SK-N-SH treated with all-trans-retinoic acid at 6 μM for 48 hours (cell line): ENCODE measurements around the gene MYCBP2.

Source experiments
- ATAC-seq: fragments of 200-7000 bp; cut with Tn5 transposase; 3 replicates; pipeline ENCODE4 v1.9.1; 2020; ENCODE audit warnings: mild to moderate bottlenecking, moderate library complexity
- ARNTL ChIP-seq: fragments of 450-650 bp; formaldehyde crosslinking; IDR thresholded peaks from 2 replicates; pipeline ENCODE4 v1.5.0; 2020; ENCODE audit warnings: low read depth, mild to moderate bottlenecking, moderate library complexity, borderline replicate concordance
- BACH2 ChIP-seq: fragments of 250-450 bp; sonication (Bioruptor Pico); IDR thresholded peaks from 2 replicates; pipeline ENCODE4 v1.9.0; 2021; ENCODE audit warnings: mild to moderate bottlenecking, borderline replicate concordance
- ESRRG ChIP-seq: fragments of 250-450 bp; sonication (Bioruptor Pico); IDR thresholded peaks from 2 replicates; pipeline ENCODE4 v1.6.1; 2021; ENCODE audit warnings: mild to moderate bottlenecking
- GLIS3 ChIP-seq: fragments of 250-450 bp; sonication (Bioruptor Pico); IDR thresholded peaks from 2 replicates; pipeline ENCODE4 v1.5.0; 2020; ENCODE audit warnings: mild to moderate bottlenecking, moderate library complexity
- ISL1 ChIP-seq: fragments of 250-450 bp; sonication (Bioruptor Pico); IDR thresholded peaks from 2 replicates; pipeline ENCODE4 v2.1.2; 2022; ENCODE audit warnings: mild to moderate bottlenecking, moderate library complexity
- OSR1 ChIP-seq: fragments of 250-450 bp; sonication (Bioruptor Pico); IDR thresholded peaks from 2 replicates; pipeline ENCODE4 v1.8.0; 2022; ENCODE audit warnings: moderate library complexity, mild to moderate bottlenecking, inconsistent platforms
- RARB ChIP-seq: fragments of 250-450 bp; sonication (Bioruptor Pico); IDR thresholded peaks from 2 replicates; pipeline ENCODE4 v1.8.0; 2021; ENCODE audit warnings: mild to moderate bottlenecking, moderate library complexity
- SNAI2 ChIP-seq: fragments of 250-450 bp; sonication (Bioruptor Pico); IDR thresholded peaks from 2 replicates; pipeline ENCODE4 v1.5.0; 2020; ENCODE audit warnings: mild to moderate bottlenecking, moderate library complexity
- TOX ChIP-seq: fragments of 250-450 bp; sonication (Bioruptor Pico); IDR thresholded peaks from 2 replicates; pipeline ENCODE4 v1.8.0; 2021; ENCODE audit warnings: mild to moderate bottlenecking, moderate library complexity, borderline replicate concordance
- ZFP3 ChIP-seq: fragments of 250-450 bp; sonication (Bioruptor Pico); IDR thresholded peaks from 2 replicates; pipeline ENCODE4 v1.5.0; 2020; ENCODE audit warnings: mild to moderate bottlenecking, moderate library complexity
- ZFP30 ChIP-seq: fragments of 450-650 bp; formaldehyde crosslinking; IDR thresholded peaks from 2 replicates; pipeline ENCODE4 v1.5.0; 2022; ENCODE audit warnings: mild to moderate bottlenecking, moderate library complexity
- ZNF70 ChIP-seq: fragments of 450-650 bp; formaldehyde crosslinking; IDR thresholded peaks from 2 replicates; pipeline ENCODE4 v1.5.0; 2020; ENCODE audit warnings: mild to moderate bottlenecking, moderate library complexity
- ZNF8 ChIP-seq: fragments of 450-650 bp; formaldehyde crosslinking; IDR thresholded peaks from 2 replicates; pipeline ENCODE4 v1.5.0; 2020; ENCODE audit warnings: mild to moderate bottlenecking, moderate library complexity
- TF ChIP-seq, protein P1 (sequence below): fragments of 250-450 bp; sonication (Bioruptor Pico); IDR thresholded peaks from 2 replicates; pipeline ENCODE4 v1.8.0; 2021; ENCODE audit warnings: low read depth, mild to moderate bottlenecking, moderate library complexity, borderline replicate concordance
- TF ChIP-seq, protein P2 (sequence below): fragments of 250-450 bp; sonication (Bioruptor Pico); IDR thresholded peaks from 2 replicates; pipeline ENCODE4 v1.5.1; 2021; ENCODE audit warnings: mild to moderate bottlenecking, moderate library complexity
- TF ChIP-seq, protein P3 (sequence below): fragments of 250-450 bp; sonication (Bioruptor Pico); IDR thresholded peaks from 2 replicates; pipeline ENCODE4 v1.5.1; 2020; ENCODE audit warnings: low read depth, mild to moderate bottlenecking, moderate library complexity
- TF ChIP-seq, protein P4 (sequence below): fragments of 250-450 bp; sonication (Bioruptor Pico); IDR thresholded peaks from 2 replicates; pipeline ENCODE4 v1.5.0; 2020; ENCODE audit warnings: mild to moderate bottlenecking, moderate library complexity

The MYCBP2 gene

DNA sequence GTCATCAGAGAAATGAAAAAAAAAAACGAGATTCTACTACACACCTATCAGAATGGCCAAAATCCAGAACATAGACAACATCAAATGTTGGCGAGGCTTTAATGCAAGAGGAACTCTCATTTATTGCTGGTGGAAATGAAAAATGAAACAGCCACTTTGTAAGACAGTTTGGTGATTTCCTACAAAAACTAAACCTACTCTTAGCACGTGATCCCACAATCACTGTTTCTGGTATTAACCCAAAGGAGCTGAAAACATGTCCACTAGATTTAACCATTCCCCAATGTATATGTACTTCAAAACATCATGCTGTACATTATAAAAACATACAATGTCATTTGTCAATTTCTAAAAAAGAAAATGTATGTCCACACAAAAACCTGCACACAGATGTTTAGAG is 13.0 kb downstream of the MYCBP2 start:
- ATAC-seq = no peak
- no peak for TF ChIP-seq ZFP3 (CRISPR knock-in tag)
- TF ChIP-seq RARB (CRISPR knock-in tag) = no peak
- TF ChIP-seq ZNF8 = no peak
- TF ChIP-seq, protein P1, sequence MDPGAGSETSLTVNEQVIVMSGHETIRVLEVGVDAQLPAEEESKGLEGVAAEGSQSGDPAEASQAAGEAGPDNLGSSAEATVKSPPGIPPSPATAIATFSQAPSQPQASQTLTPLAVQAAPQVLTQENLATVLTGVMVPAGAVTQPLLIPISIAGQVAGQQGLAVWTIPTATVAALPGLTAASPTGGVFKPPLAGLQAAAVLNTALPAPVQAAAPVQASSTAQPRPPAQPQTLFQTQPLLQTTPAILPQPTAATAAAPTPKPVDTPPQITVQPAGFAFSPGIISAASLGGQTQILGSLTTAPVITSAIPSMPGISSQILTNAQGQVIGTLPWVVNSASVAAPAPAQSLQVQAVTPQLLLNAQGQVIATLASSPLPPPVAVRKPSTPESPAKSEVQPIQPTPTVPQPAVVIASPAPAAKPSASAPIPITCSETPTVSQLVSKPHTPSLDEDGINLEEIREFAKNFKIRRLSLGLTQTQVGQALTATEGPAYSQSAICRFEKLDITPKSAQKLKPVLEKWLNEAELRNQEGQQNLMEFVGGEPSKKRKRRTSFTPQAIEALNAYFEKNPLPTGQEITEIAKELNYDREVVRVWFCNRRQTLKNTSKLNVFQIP (CRISPR knock-in tag) = no peak
- no peak for TF ChIP-seq GLIS3 (CRISPR knock-in tag)
- no peak for TF ChIP-seq ISL1
- TF ChIP-seq, protein P2, sequence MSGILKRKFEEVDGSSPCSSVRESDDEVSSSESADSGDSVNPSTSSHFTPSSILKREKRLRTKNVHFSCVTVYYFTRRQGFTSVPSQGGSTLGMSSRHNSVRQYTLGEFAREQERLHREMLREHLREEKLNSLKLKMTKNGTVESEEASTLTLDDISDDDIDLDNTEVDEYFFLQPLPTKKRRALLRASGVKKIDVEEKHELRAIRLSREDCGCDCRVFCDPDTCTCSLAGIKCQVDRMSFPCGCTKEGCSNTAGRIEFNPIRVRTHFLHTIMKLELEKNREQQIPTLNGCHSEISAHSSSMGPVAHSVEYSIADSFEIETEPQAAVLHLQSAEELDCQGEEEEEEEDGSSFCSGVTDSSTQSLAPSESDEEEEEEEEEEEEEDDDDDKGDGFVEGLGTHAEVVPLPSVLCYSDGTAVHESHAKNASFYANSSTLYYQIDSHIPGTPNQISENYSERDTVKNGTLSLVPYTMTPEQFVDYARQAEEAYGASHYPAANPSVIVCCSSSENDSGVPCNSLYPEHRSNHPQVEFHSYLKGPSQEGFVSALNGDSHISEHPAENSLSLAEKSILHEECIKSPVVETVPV (CRISPR knock-in tag) = no peak
- no peak for TF ChIP-seq ESRRG (CRISPR knock-in tag)
- TF ChIP-seq OSR1 (CRISPR knock-in tag) = no peak

DNA sequence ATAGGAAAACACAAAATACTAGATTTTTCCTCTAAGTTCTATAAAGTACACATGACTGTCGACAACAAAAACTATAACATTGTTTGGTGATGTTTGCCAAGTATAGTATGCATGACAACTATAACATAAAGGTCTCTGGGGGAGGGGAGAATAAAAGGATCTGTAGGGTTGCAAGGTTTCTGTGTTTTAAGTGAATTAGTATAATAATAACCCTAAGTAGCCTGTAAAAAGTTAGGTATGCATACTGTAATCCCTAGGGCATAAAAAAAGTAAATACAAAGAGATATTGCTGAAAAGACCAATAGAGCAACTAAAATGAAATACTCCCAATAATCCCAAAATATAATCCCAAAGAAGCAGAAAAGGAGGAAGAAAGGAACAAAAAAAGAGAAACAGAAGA is 14.6 kb downstream of the MYCBP2 start:
- TF ChIP-seq ZNF8 = no peak
- no peak for ATAC-seq

DNA sequence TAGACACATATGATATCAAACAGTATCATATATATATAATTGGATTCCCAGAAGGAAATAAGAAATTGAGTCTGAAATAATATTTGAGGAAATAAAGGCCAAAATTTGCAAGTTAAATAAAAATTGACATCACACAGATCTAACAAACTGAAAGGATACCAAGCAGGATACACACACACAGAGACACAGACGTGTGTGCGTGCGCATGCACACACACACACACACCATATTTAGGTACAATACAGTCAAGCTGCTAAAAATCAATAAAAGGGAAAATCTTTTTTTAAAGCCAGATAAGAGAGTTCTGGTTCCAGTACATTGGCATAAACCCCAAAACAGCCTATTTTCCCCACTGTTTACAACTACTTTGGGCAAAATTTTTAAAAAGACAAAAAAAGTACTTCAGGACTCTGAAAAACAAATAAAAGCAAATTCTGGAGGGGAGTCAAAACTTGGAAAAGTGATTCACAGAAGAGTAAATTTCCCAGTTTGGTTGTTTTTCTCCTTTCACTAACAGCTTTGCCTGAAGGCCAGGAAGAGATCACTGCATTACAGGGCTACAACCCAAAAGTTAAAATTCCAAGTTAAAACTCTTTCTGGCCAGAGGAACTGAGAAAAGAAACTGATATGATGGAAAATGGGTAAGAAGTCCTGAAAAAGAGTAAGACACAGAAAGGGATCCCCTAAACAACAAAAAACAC is 16.2 kb downstream of the MYCBP2 start:
- TF ChIP-seq ZFP30 (CRISPR knock-in tag) (no peak), BACH2 (CRISPR knock-in tag) (no peak), OSR1 (CRISPR knock-in tag) (no peak), ARNTL (no peak)
- TF ChIP-seq, protein P3, sequence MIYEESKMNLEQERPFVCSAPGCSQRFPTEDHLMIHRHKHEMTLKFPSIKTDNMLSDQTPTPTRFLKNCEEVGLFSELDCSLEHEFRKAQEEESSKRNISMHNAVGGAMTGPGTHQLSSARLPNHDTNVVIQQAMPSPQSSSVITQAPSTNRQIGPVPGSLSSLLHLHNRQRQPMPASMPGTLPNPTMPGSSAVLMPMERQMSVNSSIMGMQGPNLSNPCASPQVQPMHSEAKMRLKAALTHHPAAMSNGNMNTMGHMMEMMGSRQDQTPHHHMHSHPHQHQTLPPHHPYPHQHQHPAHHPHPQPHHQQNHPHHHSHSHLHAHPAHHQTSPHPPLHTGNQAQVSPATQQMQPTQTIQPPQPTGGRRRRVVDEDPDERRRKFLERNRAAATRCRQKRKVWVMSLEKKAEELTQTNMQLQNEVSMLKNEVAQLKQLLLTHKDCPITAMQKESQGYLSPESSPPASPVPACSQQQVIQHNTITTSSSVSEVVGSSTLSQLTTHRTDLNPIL (CRISPR knock-in tag) = no peak
- TF ChIP-seq, protein P1 (CRISPR knock-in tag) = no peak
- TF ChIP-seq, protein P4, sequence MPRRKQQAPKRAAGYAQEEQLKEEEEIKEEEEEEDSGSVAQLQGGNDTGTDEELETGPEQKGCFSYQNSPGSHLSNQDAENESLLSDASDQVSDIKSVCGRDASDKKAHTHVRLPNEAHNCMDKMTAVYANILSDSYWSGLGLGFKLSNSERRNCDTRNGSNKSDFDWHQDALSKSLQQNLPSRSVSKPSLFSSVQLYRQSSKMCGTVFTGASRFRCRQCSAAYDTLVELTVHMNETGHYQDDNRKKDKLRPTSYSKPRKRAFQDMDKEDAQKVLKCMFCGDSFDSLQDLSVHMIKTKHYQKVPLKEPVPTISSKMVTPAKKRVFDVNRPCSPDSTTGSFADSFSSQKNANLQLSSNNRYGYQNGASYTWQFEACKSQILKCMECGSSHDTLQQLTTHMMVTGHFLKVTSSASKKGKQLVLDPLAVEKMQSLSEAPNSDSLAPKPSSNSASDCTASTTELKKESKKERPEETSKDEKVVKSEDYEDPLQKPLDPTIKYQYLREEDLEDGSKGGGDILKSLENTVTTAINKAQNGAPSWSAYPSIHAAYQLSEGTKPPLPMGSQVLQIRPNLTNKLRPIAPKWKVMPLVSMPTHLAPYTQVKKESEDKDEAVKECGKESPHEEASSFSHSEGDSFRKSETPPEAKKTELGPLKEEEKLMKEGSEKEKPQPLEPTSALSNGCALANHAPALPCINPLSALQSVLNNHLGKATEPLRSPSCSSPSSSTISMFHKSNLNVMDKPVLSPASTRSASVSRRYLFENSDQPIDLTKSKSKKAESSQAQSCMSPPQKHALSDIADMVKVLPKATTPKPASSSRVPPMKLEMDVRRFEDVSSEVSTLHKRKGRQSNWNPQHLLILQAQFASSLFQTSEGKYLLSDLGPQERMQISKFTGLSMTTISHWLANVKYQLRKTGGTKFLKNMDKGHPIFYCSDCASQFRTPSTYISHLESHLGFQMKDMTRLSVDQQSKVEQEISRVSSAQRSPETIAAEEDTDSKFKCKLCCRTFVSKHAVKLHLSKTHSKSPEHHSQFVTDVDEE = no peak
- no peak for ATAC-seq

DNA sequence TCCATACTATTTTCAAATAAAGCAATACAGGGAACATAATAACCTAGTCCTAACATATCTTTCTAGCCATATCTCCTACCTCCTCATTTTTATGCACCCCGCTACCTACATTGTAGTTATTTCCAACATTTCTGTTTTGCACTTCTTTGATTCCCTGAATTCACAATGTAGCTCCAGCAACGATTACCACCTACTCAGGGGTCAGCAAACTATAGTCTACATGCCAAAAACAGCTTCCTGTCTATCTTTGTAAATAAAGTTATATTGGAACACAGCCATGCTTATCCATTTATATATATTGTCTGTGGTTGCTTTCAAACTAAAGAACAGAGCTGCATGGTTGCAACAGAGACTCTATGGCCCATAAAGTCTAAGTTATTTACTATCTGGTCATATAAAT is 16.7 kb downstream of the MYCBP2 start:
- no peak for ATAC-seq
- TF ChIP-seq OSR1 (CRISPR knock-in tag) = no peak

DNA sequence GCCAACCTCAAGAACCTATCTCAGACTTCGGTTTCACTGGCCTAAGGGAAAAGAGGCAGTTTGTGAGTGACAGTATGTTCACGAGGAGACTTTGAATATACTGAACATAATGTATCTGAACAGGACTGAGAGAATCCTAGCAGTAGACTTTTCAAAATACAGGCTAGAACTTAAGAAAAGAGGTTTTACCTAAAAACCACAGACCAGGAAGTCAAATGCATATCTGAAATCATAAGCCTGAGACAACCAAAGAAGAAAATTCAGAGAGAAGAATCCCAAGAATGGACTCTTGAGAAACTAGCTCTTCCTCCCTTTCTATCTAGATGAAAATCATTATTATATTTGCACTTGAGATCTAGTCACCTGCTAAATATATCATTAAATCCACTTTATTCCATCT is 17.6 kb downstream of the MYCBP2 start:
- no peak for TF ChIP-seq ESRRG (CRISPR knock-in tag)
- TF ChIP-seq TOX (CRISPR knock-in tag) = no peak
- no peak for ATAC-seq

DNA sequence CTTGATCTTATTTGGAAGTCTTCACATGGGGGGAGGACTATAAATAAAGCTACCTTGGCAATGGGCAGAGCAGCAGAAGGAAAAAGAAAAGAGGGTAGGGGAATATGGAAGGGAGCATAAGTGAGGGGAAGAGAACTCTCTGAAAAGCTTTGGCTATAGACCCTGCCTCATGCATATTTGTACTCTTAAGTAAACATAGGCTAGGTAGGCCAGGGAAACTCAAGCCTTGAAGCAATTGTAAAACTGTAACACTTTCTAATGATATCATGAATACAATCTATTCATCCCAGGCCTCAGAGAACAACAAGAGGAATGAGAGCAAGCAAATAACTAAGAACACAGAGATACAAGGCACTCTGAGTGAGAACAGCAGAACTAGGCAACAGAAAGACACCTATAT is 20.4 kb downstream of the MYCBP2 start:
- TF ChIP-seq, protein P4 = no peak
- TF ChIP-seq ZNF70 (CRISPR knock-in tag) (no peak), SNAI2 (CRISPR knock-in tag) (no peak)
- TF ChIP-seq, protein P3 (CRISPR knock-in tag) = no peak
- ATAC-seq = no peak
